ENCODE measurements around the gene SNAI3.

The SNAI3 gene

DNA sequence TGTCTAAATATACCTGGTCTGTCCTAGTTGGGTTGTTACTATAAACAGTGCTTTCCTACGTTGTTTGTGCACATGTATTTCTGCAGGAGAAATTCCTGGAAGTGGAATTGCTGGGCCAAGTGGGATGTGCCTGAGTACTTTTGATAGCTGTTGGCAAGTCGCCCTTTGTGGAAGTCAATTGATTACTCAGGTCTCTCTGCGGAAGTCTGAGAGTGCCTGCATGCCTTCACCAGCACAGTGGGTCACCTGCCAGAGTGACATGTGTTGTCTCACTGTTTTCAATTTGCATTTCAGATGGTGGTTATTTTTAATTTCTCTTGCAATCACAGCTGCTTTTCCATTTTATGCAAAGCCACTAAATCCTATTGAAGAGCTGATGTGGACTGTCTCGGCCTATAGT, 21.2 kb downstream of the SNAI3 start:
- DNase-seq = no peak

DNA sequence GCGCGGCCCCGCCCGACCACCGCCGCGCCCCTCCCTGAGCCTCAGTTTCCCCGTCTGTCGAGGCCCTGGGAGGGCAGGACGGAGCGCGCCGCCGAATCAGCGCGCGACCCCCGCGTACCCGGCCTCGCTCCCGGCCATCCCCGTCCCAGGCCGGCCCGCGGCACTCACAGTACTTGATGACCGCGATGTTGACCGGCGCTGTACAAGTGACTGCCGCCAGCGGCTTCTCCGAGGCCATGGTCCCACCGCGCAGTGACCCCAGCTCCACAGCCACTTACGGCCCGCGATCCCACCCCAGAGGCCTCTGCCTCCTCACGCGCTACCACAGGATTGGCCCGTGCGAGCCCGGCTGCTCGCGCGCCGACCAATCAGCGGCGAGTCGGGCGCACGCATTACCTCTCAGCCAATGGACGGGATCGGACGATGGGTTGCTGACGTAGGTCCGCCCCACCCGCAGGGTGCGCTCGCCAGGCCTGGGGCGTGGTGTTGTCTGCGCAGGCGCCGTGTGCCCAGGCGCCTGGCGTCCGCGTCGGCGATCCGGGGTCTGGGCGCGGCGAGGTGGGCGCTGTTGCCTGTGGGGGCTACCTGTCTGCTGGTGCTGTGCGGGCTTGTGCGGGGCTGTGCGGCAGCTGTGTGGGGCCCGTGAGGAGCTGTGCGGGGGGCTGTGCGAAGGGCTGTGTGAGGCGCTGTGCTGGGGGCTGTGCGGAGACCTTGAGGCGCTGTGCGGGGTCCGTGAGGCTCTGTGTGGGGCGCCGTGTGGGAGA, 23.3 kb downstream of the SNAI3 start, which contains the start of gene MVD:
TSS of gene MVD (minus strand) at position 249 of the 764 bp plus-strand sequence. CDS start at position 238, 11 bp downstream.
- DNase-seq = peak; percentile 92 to 94

DNA sequence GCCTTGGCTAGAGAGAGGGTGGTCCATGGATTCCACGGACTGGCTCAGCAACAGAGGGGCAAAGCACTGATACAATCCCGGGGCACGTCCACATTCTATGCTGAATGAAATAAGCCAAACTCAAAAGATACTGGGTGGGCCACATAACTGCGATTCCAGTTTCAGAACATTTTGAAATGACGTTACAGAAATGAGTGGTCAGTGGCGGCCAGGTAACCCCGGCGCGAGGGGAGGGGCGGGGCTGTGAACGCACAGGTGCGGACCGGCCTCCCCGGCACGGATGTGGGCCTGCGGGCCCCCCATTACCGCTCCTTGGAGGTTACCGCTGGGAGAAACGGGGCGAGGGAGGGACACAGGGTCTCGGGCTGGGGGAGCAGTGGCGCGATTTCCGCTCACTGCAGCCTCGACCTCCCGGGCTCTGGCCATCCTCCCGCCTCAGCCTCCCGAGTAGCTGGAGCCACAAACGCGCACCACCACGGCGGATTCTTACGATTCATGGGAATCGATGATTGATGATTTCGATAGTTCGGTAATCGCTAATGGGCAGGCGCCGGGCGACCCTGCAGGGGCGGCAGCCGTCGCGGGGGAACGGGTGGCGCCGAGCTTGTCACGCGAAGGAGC, 24.0 kb downstream of the SNAI3 start:
- no peak for DNase-seq

DNA sequence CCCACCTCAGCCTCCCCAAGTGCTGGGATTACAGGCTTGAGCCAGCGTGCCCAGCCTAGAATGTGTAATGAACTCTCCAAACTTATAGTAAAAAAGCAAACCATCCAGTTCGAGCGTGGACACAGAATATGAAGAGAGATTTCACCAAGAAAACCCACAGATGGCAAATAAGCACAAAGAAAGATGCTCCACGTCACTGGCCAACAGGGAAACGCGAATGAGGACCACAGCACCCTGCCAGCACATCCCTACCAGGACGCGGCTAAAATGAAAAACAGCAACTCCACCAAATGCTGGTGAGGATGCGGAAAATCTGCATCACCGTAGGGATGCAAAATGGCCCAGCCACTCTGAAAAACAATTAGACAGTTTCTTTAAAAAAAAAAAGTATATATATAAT, 24.8 kb downstream of the SNAI3 start:
- DNase-seq = no peak

DNA sequence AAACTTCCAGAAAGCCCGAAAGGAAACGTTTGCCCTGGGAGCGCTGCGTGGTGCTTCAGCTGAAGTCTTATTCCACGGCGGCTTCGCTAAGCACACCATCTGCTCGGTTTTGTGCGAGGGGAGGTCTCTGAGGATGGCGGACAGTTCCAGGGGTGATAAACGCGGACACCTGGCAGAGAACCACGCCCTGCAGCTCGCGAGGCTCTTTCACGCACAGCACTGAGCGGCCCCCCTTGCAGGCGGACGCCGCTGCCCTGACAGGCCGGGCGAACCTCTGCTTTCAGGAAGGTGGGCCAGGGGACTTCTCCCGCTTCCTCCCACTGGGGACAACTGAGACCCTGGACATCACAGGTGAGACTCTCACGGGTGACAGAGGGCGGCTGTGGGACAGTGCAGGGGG, 27.1 kb downstream of the SNAI3 start:
- no peak for DNase-seq

DNA sequence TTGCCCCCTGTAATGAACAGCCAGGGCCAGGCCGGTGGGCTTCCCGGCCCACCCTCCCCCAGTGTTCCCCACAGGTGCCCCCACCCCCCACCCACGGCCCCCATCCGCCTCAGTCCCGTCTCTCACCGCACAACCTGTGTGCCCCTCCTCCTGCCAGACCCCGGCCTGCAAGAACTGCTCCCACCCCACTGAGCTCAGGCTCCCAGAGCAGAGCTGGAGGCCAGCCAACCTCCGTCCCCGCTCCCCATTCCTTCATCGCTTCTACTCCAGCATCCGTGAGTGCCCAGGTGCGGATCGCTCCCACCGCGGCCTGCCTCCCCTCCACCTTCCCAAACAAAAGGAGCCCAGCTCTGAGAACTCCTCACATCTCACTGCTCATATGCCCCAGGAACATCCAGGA, 27.6 kb downstream of the SNAI3 start:
- no peak for DNase-seq

DNA sequence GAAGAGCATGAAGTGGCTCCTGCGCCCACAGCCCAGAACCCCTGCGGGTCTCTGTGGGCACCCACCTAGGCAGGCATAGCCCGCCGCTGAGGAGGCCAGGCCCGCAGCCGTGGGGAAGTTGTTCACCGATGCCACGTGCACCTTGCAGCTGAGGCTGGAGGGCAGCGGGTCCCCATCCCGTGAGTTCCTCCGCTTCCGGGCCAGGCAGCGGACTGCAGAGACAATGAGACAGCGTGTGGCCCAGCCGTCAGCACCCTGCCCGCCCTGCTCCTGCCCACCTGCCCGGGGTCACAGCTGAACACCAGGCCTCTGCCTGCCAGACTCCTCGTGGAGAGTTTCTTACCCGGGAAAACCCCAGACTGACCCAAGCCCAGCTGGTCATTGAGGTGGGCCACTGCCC, 28.9 kb downstream of the SNAI3 start:
- no peak for DNase-seq

DNA sequence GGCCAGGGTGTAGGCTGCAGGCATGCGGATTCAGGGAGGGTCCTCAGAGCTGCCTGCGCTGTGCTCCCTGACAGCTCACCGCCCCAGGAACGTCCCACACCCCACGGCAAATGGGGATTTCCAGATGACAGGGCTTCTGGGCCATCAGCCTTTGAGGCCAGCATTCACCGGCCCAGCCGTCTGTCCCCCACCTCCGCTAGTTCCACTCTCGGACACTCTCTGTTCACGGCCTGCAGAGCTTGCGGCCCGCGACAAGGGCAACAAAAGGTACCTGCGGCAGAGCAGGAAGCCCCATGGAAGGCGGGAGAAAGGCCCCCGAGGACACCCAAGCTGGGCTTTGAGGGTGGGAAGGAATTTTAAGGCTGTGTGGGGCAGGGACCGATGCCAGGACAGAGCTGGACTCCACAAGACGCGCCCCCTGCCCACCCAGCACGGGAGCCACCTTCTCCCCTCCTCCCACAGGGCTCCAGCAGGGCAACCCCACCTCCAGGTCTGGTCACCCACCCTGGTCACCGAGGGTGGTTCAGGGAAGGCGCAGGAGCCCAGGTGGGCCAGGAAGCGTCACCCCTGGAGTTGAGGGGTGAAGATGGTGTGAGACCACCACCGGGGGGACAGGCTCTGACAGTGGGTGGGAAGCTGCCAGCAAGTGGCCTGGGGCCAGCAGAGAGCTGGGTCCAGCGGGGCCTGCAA, 29.9 kb downstream of the SNAI3 start:
- DNase-seq = no peak

DNA sequence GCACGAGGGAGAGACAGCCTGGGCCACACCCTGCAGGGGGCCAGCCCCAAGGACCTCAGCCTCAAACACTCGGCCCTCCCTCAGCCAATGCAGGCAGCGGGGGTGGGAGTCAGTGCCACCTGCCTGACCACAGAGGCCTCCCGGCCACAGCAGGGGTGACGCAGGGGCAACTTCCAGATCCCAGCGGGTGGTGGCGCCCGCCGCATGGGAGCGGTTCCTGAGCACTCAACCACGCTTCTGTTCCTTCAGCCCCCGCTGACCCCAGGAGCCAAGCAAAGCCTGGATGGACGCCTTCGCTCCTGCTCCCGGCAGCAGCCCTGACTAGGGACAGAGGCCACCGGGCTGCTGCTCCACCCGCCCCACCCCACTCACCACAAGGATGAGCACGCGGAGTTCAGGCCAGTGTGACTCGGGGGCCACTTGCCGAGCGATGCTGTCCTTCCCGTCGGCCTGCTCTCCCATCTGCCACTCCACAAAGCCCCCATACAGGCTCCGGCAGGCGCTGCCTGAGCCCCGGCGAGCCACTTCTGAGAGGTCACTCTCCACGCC, 30.5 kb downstream of the SNAI3 start:
- no peak for DNase-seq

DNA sequence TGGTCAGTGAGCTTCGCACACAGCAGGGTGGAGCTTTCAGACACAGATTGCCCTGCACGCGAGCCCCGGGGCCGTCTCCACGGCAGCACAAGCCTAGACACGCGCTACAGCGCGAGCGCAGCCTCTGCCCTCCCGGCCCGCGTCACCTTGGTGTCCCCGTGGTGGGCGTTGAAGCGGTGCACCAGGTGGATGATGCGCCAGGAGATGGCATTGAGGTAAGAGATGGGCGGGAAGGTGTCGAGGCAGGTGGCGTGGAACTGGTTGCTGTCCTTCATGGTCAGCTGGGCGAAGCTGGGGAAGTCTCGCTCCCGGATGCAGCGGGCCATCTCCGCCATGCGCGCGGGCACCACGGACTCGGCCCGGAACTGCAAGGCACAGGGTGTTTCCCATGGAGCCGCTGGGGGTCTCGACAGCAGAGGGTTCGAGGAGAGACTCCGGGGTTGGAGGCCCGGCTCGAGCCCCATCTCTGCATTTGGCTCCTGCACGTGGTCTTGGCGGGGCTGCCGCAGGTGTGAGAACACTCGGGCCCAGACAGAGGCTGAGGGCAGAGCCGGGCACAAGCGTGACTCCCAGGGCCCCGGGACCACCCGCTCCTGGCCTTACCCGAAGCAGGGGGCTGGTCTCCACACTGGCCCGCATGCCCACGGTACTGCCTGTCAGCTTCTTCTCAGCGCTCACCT, 31.1 kb downstream of the SNAI3 start:
- DNase-seq = no peak

DNA sequence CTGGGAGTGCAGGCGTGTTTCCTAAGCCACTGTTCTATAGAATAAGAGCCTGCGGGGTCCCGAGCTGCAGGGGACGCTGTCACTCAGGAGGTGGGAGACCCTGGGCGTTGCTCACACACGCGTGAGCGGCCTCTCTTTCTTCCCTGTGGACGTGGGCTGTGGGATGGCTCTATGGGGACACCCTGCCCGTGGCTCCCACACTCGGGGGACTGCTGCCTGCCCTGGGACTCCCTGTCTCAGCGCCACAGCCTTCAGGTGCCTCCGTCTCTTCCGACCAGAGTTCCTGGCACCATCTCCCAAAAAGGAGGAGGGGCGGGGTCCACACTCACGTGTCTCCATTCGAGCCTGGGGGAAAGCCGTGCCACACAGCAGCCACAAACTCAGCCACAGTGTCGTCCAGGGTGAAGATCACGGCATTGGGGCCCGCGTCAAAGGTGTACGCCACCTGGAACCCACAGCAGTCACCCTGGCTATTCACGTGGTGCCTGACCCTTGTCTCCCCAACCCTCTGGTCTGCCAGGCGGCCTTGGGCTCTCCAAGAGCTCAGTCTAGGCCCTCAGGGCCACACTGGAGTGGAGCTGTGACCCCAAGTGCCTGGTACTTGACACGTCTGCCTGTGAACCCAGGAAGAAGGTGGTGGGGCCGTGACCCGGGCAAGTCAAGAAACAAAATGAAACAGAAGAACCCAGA, 31.8 kb downstream of the SNAI3 start:
- DNase-seq = no peak

DNA sequence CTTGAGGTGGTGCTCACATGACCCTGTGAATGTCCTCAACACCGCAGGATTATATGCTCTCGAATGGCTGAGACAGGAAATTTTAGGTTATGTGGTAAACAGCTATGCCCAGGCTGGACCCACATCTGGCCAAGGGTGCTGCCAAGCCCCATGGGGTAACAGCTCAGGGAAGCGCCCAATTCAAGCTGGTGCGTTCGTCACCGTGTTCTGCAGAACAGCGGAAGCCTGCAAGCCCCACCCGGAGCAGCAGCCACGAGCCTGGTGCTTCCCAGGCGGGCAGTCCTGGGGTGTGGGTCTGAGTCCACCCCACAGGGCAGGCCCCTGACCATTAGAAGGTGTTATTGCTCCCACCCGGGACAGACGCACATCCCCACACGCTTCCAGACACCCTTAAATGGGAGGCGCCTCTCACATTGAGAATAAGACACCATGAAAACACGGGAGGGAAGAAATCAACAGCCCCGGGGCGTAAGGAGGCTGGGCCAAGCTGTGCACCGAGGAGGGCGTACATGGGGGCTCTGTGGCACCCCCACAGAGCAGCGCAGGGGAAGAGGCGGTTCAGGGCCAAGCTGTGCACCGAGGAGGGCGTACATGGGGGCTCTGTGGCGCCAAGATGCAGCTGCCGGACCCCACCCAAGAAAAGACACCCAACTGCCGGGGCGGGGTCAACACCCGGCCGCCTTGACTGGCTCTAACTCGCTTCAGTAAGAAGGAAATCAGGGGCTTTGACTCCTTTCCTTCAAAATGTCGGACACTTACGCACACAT, 32.5 kb downstream of the SNAI3 start:
- DNase-seq = no peak

DNA sequence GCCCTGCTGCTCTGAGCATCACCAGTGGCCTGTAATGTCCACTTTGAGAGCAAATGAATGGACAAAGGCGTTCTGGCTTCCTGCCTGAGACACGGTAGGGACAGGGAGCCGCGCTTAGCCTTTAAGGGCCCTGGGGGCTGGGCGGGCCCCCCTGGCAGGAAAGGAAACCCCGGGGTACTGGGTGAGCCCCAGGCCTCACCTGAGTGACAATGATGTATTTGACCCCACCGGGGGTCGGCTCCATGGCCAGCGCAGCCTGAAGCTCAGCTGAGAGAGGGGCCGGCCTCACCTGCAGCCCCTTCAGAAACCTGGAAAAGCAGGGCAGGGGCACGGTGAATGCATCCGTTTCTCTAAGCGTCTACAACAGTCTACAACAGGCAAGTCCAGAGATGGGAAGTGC, 33.2 kb downstream of the SNAI3 start:
- no peak for DNase-seq

DNA sequence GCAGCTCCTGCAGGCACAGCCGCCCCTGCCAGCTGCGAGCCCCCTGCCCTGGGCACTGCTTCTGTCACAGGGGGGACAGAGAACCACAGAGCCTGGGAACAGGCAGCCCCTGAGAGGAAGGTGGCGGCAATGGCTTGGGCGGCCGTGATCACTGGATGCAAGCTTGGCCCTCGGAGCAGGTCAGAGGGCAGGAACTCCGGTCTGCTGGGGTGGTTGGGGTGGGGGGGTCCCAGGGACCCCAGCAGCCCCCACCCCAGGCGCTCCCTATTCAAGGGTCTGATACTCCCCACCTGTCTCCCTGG, 33.6 kb downstream of the SNAI3 start:
- no peak for DNase-seq

DNA sequence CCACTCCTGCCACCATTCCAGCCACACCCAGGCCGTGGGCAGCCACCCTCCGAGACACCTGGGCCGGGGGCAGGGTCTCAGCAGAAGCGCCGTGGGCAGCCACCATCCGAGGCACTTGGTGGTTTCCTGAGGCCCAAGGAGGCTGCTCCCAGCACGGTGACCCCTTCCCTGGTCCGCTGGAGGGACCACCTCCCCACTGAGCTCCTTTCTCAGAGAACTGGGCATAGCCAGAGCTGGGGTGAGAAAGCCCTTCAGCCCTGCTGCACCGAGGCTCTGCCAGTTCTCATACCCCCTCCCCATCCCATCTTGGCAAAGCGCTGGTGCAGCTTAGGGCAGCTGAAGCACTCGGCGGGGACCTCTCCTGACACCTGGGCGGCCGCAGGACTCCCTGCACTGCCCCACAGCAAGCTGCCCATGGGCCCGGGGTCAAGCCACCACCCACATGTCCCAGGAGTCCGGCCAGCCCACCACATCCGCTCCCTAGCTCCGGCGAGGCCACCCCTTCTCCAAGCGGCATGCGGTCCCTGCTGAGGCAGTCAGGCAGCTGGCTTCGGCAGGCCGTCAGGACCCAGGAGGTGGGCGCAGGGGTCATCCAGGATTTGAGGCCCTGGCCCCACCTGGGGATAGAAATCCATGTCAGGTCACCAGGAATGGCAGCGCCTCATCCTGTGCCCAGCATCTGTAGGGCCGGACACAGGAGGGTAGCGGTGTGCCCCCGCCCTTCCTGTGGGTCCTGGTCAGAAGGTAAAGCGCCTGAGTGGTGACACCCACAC, 34.1 kb downstream of the SNAI3 start:
- no peak for DNase-seq

DNA sequence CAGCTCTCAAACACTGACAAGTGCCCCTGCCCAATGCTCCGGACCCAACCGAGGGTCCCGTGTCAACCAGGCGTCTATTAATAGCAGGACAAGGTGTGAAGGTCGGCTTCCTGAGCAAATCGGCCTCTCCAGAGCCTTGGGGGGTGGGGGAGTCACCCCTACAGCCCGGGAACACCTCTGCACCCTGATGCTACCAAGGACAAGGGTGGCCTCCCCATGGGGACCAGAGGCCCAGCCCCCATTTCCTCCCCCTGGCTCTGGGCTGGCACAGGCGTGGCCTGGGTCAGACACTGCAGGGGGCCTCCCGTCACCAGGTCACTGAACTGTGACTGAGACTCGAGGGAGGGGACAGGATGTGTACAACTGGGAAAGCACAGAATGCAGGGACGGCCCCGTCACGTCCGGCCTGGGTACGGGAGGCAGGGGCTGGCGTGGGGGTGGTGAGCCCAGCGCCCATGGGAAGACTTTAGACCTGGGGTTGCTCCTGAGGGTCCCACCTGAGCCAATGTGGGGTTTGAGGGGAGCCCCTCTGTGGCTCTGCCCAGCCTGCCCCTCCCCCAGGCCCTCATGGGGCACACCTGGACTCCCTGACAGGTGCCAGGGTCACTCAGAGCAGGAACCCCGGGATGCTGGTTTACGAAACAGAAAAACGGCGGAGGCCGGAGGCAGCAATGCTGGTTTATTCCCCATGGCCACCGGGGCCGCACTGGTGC, 34.9 kb downstream of the SNAI3 start:
- peak; percentile 60 to 65 for DNase-seq

DNA sequence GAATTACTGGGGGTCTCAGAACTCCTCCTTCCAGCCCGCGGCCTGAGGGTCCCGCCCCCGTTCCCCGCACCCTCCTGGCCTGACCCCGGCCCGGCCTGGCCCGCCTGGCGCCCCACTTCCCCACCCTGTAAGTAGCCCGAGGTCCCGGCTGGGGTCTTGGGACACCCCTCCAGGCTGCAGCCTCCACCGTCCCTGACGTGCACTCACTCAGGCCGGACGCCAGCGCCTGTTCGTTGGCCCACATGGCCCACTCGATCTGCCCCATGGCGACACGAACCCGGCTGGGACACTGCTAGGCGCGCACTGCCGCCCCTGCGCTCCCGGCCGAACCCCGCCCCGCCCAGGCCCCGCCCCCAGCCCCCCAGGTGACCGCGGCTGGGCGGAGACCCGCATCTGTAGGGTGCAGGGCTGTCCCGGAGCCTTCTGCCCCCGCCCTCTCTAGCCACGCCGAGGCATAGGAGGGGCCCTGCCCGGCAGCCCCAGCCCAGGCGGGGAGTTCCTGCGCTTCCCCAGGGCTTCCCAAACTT, 35.5 kb downstream of the SNAI3 start, which contains the start of gene CYBA:
TSS of gene CYBA (minus strand) at position 305 of the 527 bp plus-strand sequence. CDS start at position 265, 40 bp downstream.
- DNase-seq = peak; percentile 76 to 79

DNA sequence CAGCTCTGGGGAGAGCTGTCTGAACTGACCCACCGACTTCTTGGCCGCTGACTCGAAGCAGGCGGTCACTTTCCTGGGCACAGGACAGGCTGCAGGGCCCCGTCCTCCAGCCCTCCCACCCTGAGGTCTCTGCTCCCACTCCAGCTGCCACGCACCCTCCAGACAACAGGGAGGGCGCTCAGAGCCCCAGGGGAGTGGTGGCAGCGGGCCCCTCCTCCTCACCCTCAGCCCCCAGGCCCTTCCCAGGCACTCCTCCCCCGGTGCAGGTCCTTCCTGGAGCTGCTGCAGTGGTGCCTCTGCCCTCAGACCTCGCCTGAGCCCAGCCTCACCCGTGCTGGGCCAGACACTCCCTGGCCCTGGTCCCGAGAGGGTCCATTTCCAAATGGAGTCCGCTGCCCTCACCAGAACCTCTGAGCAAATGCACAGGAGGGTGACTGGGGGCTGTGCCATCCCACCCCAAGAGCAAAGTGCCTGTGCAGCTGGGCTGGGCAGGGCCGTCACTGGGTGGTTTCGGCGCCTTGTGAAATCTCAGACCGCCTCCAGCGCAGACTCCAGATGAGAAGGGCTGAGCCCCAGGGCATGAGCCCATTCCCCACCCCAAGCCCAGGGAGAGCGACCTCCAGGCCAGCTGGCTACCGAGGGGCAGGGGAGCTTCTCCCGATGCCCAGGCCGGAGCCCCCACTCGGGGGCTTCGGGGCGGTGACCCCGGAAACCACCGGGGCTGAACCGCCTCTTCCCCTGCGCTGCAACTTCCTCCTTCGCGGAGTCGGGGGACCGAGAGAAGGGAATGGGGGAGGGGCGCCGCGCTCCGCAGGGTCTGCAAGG, 36.2 kb downstream of the SNAI3 start:
- no peak for DNase-seq

All from stimulated activated CD4-positive, alpha-beta T cell treated with anti-CD3 and anti-CD28 coated beads, Interleukin-2, amount 100 ng/mL, for 48 hours (primary cell).